Common myeloid progenitor, CD34-positive (primary cell): Measurements from ENCODE around the gene FBXO30.

Experiments
- CTCF ChIA-PET: fragments of 350-600 bp; sonication (Branson Sonifier 250); formaldehyde crosslinking; loops from one replicate; lab custom pipeline; 2021; ENCODE audit warnings: antibody characterized with exemption; lab: Charles Lee
- POLR2A ChIA-PET: fragments of 350-600 bp; sonication (Branson Sonifier 250); formaldehyde crosslinking; loops from one replicate; lab custom pipeline; 2021; ENCODE audit warnings: antibody characterized with exemption; lab: Charles Lee
- DNase-seq, 3 donors: peaks; one replicate each; pipeline versions ENCODE4 v3.0.0 to v3.0.0-alpha.2; 2013
- H3K27ac ChIP-seq, 2 experiments: 1 replicate in 1 of 2; 2 replicates in 1 of 2; pipeline ENCODE4 v1.7.0; 2013; ENCODE audit warnings: inconsistent platforms in 2 of 2, low read length in 2 of 2, mild to moderate bottlenecking in 2 of 2, low read depth in 1 of 2, moderate library complexity in 1 of 2; ENCODE audit not compliant: severe bottlenecking in 2 of 2, insufficient read depth in 1 of 2, poor library complexity in 1 of 2
- H3K27me3 ChIP-seq, 5 experiments: replicated peaks in 2 of 5; 1 replicate in 3 of 5; 2 replicates in 2 of 5; pipeline versions ENCODE4 v1.6.1 to v1.7.0; 2013; ENCODE audit warnings: low read length in 4 of 5, mild to moderate bottlenecking in 2 of 5, moderate library complexity in 2 of 5, inconsistent platforms in 1 of 5; ENCODE audit not compliant: insufficient read depth in 5 of 5, control insufficient read depth in 4 of 5
- H3K36me3 ChIP-seq, 4 experiments: 1 replicate in 2 of 4; 2 replicates in 2 of 4; pipeline versions ENCODE4 v1.6.1 to v1.7.0; 2013; ENCODE audit warnings: low read length in 3 of 4, control low read depth in 1 of 4, mild to moderate bottlenecking in 1 of 4; ENCODE audit not compliant: control insufficient read depth in 4 of 4, insufficient read depth in 4 of 4
- H3K4me1 ChIP-seq, 4 experiments: 1 replicate in 3 of 4; 2 replicates in 1 of 4; pipeline versions ENCODE4 v1.6.1 to v1.7.1; 2013; ENCODE audit warnings: low read length in 3 of 4, mild to moderate bottlenecking in 3 of 4, control low read depth in 1 of 4, inconsistent platforms in 1 of 4, moderate library complexity in 1 of 4; ENCODE audit not compliant: control insufficient read depth in 4 of 4, insufficient read depth in 4 of 4; ENCODE audit errors: control extremely low read depth in 1 of 4
- H3K4me3 ChIP-seq, 7 experiments: 1 replicate in 4 of 7; 2 replicates in 3 of 7; pipeline versions ENCODE4 v1.5.1 to v1.7.0; 2013; ENCODE audit warnings: mild to moderate bottlenecking in 7 of 7, low read length in 6 of 7, moderate library complexity in 6 of 7, inconsistent platforms in 2 of 7, low read depth in 2 of 7, control low read depth in 1 of 7; ENCODE audit not compliant: insufficient read depth in 4 of 7, control insufficient read depth in 1 of 7; ENCODE audit errors: extremely low read depth in 1 of 7
- H3K9me3 ChIP-seq, 5 experiments: 1 replicate in 4 of 5; 2 replicates in 1 of 5; pipeline versions ENCODE4 v1.6.1 to v1.7.1; 2013; ENCODE audit warnings: low read length in 4 of 5, mild to moderate bottlenecking in 2 of 5, inconsistent platforms in 1 of 5, low read depth in 1 of 5, moderate library complexity in 1 of 5; ENCODE audit not compliant: control insufficient read depth in 4 of 5, insufficient read depth in 2 of 5; ENCODE audit errors: control extremely low read depth in 1 of 5
- WGBS: methylation state at CpG from one replicate; pipeline ENCODE4 v1.1.5; 2013; ENCODE audit not compliant: insufficient coverage; 5-methylcytosine and 5-hydroxymethylcytosine counted together

The FBXO30 gene

DNA sequence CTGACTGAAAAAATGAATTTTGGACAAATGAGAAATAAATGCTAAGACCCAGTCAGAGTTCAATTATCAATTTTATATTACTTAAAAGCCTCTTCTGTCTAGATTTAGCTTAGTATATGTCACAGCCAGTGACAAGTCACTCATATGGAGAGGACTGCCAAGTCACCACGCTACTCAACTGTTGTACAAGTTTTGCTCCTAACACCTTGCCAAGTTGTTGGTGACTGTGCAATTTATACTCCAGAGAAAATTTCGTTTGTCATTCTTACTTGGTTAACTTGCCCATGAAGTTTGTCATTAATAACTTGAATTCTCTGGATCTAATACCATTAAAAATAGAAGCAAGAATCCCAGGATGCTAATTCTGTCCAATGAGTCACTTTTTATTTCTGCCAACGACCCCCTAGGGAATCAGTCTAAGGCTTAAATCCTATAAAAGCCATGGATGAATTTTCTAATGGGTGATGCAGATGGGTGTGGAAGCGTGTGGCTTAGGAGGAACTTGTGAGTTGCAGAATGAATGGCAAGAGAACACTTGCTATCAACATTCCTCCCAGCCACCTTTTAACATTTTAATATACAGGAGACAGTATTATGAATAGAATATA lies 30.4 kb upstream of the FBXO30 start:
- Histone ChIP-seq H3K27me3 (no peaks in the 10 kb centered on the region), H3K36me3 (no peaks in the 10 kb centered on the region), H3K9me3 (no peaks in the 10 kb centered on the region), H3K4me3 (no peak overlapping the region), H3K27ac (no peak overlapping the region), H3K4me1 (no peaks in the 10 kb centered on the region)
- POLR2A ChIA-PET: no interaction called here
- 89% methylated on average over 1 of the region's 4 CpGs for WGBS
- CTCF ChIA-PET: no interaction called here
- DNase-seq: no peak

DNA sequence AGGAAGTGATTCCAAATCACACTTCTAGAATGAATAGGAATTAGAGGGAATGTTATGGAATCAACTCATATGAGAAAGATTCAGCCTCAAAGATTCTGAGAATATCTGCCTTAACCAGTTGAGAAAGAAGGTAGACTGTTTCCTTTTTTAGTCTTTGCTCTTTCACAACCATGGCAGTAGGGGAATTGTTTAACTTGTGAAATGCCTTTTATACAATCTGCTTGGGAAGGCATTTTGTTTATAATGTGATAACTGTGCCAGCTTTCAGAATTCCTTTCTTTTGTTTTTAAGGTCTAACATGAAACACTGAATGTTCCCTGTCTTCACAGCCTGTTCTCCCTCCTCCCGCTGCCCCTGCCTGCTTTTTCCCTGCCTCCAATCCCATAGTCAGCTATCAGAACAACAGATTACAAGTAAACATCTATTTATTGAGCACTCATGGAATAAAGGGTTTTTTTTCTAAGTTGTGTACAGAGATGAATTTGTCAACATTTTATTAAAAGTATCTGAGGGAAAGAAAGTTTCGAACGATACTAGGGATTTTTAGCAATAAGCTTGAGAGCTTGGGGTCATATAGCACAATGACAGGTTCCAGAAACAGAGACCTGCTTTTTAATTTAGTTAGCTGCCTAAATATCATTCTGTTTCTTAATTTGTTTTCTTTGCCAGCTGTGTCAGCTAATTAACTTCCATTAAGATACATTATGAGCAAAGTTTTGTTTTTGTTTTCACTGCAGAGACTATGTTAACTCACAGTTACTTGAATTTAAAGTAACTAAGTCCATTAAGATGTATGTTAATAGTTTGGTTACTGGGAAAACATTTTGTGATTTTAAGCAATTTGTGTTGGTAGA lies 28.3 kb upstream of the FBXO30 start:
- no peak for DNase-seq
- H3K4me1 ChIP-seq: no peaks in the 10 kb centered on the region
- no CpG with 5 or more reads among the region's 3 CpGs for WGBS
- POLR2A ChIA-PET: no interaction called here
- no peaks in the 10 kb centered on the region for H3K9me3 ChIP-seq
- no peak overlapping the region for H3K4me3 ChIP-seq
- CTCF ChIA-PET: no interaction called here
- no peak overlapping the region for H3K27ac ChIP-seq
- H3K36me3 ChIP-seq: no peaks in the 10 kb centered on the region
- no peaks in the 10 kb centered on the region for H3K27me3 ChIP-seq

DNA sequence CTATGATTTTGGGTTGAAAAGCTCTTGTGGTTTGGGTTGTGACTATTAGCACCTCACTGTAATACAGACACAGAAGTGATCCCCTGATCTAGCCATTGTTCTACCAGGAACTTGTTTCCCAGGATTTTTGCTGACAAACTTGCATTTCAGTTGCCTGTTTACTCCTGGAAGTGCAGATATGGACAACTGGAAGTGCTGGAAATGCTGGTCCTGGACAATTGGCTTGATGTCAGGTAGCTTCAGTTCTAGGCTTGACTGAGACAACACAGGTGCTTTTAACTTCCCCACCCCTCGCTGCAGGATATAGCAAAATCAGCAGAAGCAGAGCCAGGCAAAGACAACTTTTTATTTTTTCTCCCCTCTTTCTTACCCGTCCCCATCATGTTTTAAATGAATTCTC lies 27.1 kb upstream of the FBXO30 start:
- Histone ChIP-seq H3K4me1 (no peaks in the 10 kb centered on the region), H3K4me3 (no peak overlapping the region), H3K27me3 (no peaks in the 10 kb centered on the region), H3K9me3 (no peaks in the 10 kb centered on the region), H3K36me3 (no peaks in the 10 kb centered on the region), H3K27ac (no peak overlapping the region)
- CTCF ChIA-PET: no interaction called here
- POLR2A ChIA-PET: no interaction called here
- no peak for DNase-seq
- no CpG with 5 or more reads among the region's 2 CpGs for WGBS

GRCh38 chr6:145839653-145840052 lies 25.1 kb upstream of the FBXO30 start:
- Histone ChIP-seq H3K9me3 (no peaks in the 10 kb centered on the region), H3K4me3 (no peak overlapping the region), H3K4me1 (no peaks in the 10 kb centered on the region), H3K27me3 (no peaks in the 10 kb centered on the region), H3K36me3 (no peaks in the 10 kb centered on the region), H3K27ac (no peak overlapping the region)
- peak in 2 of 3 donors; percentile 35 to 50 for DNase-seq
- ChIA-PET POLR2A (no interaction called here), CTCF (no interaction called here)

DNA sequence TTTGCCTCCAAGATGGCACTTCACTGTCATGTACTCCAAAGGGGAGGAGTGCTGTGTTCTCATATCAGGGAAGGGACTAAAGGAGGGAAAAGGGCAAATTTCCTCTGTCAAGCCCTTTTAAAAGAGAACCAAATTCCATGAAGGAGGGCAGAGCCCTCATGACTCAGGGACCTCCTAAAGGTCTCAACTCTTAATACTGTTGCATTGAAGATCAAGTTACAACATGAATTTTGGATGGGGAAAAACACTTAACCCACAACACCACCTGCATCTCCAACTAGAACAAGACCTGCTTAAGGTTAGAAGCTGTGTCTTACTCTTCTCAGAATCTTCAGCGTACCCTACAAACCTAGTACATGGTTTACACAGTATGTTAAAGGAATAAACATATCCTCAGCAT lies 23.7 kb upstream of the FBXO30 start:
- no CpG with 5 or more reads among the region's 1 CpG for WGBS
- DNase-seq: no peak
- H3K27ac ChIP-seq: no peak overlapping the region
- H3K27me3 ChIP-seq: no peaks in the 10 kb centered on the region
- ChIA-PET CTCF (no interaction called here), POLR2A (no interaction called here)
- no peaks in the 10 kb centered on the region for H3K9me3 ChIP-seq
- no peaks in the 10 kb centered on the region for H3K36me3 ChIP-seq
- no peaks in the 10 kb centered on the region for H3K4me1 ChIP-seq
- H3K4me3 ChIP-seq: no peak overlapping the region

DNA sequence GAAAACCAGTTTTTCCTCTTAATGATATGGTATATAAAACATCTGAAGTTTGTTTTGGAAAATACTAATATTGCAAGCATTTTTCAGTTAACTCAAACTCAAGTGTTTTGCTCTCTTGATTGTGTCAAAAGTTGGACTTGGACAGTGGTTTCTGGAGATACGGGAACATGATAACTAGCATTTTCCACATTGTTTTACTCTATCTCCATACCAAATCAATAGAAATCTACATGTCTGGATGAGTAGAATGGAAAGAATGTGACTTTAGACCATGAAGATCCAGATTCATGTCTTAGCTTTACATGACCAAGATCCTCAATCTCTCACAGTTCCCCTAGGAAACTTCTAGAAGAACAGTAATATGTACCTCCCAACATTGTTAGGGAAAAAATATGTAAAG lies 22.2 kb upstream of the FBXO30 start:
- H3K4me3 ChIP-seq: no peak overlapping the region
- ChIA-PET POLR2A (no interaction called here), CTCF (no interaction called here)
- H3K27me3 ChIP-seq: no peaks in the 10 kb centered on the region
- H3K36me3 ChIP-seq: no peaks in the 10 kb centered on the region
- DNase-seq: no peak
- no peak overlapping the region for H3K27ac ChIP-seq
- no CpG with 5 or more reads among the region's 1 CpG for WGBS
- H3K4me1 ChIP-seq: no peaks in the 10 kb centered on the region
- no peaks in the 10 kb centered on the region for H3K9me3 ChIP-seq

DNA sequence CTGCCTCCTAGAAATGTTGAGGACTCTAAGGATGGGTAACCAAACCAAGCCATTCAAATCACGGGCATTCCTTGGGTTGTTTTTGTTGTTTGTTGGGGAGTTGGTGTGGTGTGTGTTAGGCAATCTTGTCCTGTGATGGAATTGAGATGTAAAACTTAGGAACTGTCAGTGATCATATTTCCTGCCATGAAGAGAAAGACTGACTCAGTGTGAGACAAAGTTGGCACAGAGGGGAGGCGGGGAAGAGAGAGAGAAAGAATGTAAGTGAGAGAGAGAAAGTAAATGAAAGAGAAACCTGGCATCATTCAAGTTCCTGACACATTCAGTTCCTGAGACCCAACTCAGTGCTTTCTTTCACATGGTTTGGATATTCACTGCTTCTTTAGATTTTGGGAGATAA lies 21.6 kb upstream of the FBXO30 start:
- H3K4me3 ChIP-seq: no peak overlapping the region

More for the DNA sequence above, 21.6 kb upstream of the FBXO30 start:
- ChIA-PET POLR2A (no interaction called here), CTCF (no interaction called here)
- 100% methylated on average over 1 of the region's 2 CpGs for WGBS
- Histone ChIP-seq H3K27me3 (no peaks in the 10 kb centered on the region), H3K36me3 (no peaks in the 10 kb centered on the region), H3K4me1 (no peaks in the 10 kb centered on the region), H3K9me3 (no peaks in the 10 kb centered on the region), H3K27ac (no peak overlapping the region)
- DNase-seq: no peak
